ENCODE data around the gene NCOA5.

- TF ChIP-seq, protein P1, sequence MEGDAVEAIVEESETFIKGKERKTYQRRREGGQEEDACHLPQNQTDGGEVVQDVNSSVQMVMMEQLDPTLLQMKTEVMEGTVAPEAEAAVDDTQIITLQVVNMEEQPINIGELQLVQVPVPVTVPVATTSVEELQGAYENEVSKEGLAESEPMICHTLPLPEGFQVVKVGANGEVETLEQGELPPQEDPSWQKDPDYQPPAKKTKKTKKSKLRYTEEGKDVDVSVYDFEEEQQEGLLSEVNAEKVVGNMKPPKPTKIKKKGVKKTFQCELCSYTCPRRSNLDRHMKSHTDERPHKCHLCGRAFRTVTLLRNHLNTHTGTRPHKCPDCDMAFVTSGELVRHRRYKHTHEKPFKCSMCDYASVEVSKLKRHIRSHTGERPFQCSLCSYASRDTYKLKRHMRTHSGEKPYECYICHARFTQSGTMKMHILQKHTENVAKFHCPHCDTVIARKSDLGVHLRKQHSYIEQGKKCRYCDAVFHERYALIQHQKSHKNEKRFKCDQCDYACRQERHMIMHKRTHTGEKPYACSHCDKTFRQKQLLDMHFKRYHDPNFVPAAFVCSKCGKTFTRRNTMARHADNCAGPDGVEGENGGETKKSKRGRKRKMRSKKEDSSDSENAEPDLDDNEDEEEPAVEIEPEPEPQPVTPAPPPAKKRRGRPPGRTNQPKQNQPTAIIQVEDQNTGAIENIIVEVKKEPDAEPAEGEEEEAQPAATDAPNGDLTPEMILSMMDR (IDR thresholded peaks at IDR 0.05; ENCODE audit: low read depth, low read length), result no peak
- TF ChIP-seq, protein P2, sequence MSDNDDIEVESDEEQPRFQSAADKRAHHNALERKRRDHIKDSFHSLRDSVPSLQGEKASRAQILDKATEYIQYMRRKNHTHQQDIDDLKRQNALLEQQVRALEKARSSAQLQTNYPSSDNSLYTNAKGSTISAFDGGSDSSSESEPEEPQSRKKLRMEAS (IDR thresholded peaks at IDR 0.05; ENCODE audit: low read depth, low read length), result no peak
- no peak for TF ChIP-seq POLR2A (IDR thresholded peaks at IDR 0.05; ENCODE audit: extremely low read depth, insufficient read length)
Observed at GRCh38 chr20:46123482-46124245, 33.9 kb upstream of the NCOA5 start.
